ENCODE results near the gene NT5E.
"Not testable (repeated sequence)": the region's sequence is repeated elsewhere in the genome, so short reads cannot be mapped to it uniquely, and the experiment has no call there.

Gene NT5E

GRCh38 chr6:85493389-85493788, 43.5 kb downstream of the NT5E start:
- no peak for DNase-seq (ENCODE audit: low read depth)

- no peak for DNase-seq (ENCODE audit: low read depth)
Observed at GRCh38 chr6:85494547-85495536, 45.0 kb downstream of the NT5E start.

GRCh38 chr6:85496009-85496579, 46.2 kb downstream of the NT5E start:
- DNase-seq (ENCODE audit: low read depth), result no peak

GRCh38 chr6:85496856-85497255, 47.0 kb downstream of the NT5E start:
- no peak for DNase-seq (ENCODE audit: low read depth)

- no peak for DNase-seq (ENCODE audit: low read depth)
Observed at GRCh38 chr6:85498596-85499258, 48.8 kb downstream of the NT5E start.

- DNase-seq (ENCODE audit: low read depth), result no peak
Observed at GRCh38 chr6:85506441-85507093, 56.7 kb downstream of the NT5E start.

GRCh38 chr6:85516168-85516567, 66.3 kb downstream of the NT5E start:
- no peak for DNase-seq (ENCODE audit: low read depth)

GRCh38 chr6:85524281-85524680, 74.4 kb downstream of the NT5E start:
- not testable (repeated sequence) for DNase-seq (ENCODE audit: low read depth)

GRCh38 chr6:85537055-85537494, 87.2 kb downstream of the NT5E start:
- no peak for DNase-seq (ENCODE audit: low read depth)

- DNase-seq (ENCODE audit: low read depth), result no peak
Observed at GRCh38 chr6:85544776-85545175, 94.9 kb downstream of the NT5E start.
